GM18508 (cell line): ENCODE measurements around the gene TEX101.
"Not testable (repeated sequence)": the region's sequence is repeated elsewhere in the genome, so short reads cannot be mapped to it uniquely, and the experiment has no call there.

Experiments used
- ATAC-seq: cut with Tn5 transposase; IDR thresholded peaks from one replicate; pipeline ENCODE4 v1.9.1; 2021; ENCODE audit warnings: moderate number of reproducible peaks; ENCODE audit not compliant: insufficient read depth, unreplicated experiment

Gene TEX101

DNA sequence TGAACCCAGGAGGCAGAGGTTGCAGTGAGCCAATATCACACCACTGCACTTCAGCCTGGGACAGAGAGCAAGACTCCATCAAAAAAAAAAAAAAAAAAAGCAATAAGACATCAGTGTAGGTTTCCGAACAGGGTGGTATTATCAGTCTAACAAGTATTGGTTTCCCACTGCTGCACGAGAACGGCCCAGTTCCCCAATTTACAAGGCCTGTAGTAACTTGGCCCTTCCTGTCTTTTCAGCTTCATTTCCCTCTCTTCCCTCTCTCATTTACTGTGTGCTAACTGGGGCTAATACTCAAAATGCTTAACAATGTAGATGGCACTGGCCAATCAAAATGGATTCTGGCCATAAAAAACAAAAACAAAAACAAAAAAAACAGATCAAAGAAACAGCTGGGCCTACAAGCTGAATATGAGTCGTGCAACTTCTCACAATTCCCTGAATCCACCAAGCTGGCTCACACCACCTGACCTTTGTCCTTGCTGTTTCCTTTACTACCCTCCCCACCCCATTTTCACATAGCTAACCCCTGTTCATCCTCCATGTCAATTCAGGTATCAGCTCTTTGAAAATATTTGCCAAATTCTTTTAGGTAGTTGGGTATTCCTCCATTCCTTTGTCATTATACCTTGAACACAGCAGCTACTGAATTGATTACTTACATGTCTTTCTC is 2.4 kb downstream of the TEX101 start:
- ATAC-seq: no peak

GRCh38 chr19:43420954-43421353 is 6.3 kb downstream of the TEX101 start:
- no peak for ATAC-seq

DNA sequence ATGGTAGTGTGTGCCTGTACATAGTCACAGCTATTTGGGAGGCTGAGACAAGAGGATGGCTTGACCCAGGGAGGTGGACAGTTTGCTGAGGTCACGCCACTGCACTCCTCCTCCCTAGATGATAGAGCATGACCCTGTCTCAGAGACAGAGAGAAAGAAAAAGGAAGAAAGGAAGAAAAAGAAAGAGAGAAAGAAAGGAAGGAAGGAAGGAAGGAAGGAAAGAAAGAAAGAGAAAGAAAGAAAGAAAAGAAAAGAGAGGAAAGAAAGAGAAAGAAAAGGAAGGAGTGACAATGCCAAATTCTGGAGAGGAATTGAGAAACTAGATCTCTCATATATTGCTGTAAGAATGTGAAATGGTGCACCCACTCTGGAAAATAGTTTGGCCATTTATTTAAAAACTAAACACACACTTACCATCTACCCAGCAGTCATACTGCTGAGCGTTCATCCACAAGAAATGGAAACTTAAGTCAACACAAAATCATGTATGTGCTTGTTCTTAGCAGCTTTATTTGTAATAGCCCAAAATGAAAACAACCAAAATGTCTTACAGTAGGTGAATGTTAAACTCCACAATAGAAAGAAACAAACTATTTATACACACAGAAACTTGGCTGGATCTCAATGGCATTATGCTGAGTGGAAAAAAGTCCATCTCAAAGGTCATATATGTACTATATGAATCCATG is 7.5 kb downstream of the TEX101 start:
- no peak for ATAC-seq

- no peak for ATAC-seq
Measured at GRCh38 chr19:43422689-43423066, 8.0 kb downstream of the TEX101 start.

DNA sequence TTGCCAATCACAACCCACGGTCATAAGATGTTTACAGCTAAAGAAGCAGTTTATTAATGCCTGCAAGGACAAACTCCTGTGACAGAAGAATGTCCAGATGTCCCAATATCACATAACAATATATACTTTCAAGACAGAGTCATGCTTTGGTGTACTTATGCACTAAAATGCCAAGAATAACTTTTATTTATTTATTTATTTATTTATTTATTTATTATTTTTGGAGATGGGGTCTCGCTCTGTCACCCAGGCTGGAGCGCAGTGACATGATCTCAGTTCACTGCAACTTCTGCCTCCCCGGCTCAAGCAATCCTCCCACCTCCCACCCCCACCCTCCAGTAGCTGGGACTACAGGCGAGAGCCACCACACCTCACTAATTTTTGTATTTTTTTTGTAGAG is 9.1 kb downstream of the TEX101 start:
- no peak for ATAC-seq

- ATAC-seq: no peak
Measured at GRCh38 chr19:43425567-43426392, 11.1 kb downstream of the TEX101 start.

- ATAC-seq: no peak
Measured at GRCh38 chr19:43429395-43429794, 14.7 kb downstream of the TEX101 start.

DNA sequence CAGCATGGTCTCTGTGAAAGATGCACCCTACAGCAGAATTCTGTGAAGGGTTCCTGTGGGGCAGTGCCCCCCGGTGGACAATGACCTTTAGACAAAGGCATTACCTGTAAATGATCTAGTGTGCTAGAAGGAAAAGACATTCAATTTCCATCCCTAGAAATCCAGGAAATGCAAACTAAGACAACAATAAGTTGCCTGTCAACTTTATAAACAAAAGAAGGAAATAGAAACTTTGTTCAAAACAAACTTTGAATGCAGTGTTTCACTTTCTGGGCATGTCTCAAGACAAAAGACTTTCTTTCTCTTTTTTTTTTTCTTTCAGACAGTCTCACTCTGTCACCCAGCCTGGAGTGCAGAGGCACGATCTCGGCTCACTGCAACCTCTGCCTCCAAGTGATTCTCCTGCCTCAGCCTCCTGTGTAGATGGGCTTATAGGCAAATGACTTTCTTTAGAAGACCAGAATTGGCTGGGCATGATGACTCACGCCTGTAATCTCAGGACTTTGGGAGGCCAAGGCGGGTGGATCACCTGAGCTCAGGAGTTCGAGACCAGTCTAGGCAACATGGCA is 15.5 kb downstream of the TEX101 start:
- ATAC-seq: no peak

DNA sequence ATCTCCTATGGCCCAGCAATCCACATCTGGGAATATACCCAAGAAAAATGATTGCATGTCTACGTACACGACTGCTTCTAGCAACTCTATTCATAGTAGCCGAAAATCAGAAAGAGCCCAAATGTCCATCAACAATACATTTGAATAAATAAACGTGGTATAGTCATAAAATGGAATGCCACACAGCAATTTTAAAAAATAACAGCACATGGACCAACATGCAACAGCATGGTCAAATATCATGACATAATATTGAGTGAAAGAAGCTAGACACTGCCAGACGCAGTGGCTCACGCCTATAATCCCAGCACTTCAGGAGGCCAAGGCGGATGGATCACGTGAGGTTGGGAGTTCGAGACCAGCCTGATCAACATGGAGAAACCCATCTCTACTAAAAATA is 16.3 kb downstream of the TEX101 start:
- no peak for ATAC-seq

- no peak for ATAC-seq
Measured at GRCh38 chr19:43433358-43433673, 18.6 kb downstream of the TEX101 start.

DNA sequence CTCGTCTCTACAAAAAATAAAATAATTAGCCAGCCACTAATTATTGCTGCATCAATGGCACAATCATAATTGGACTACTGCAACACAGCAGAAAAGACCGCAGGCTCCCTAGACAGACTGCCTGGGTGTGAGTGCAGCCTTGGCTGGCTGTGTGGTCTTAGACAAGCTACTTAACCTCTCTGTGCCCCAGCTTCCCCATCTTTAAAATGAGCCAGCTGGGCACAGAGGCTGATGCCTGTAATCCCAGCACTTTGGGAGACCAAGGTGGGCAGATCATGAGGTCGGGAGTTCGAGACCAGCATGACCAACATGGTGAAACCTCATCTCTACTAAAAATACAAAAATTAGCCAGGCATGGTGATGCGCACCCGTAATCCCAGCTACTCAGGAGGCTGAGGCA is 19.0 kb downstream of the TEX101 start:
- no peak for ATAC-seq

GRCh38 chr19:43435775-43436174 is 21.1 kb downstream of the TEX101 start:
- no peak for ATAC-seq

DNA sequence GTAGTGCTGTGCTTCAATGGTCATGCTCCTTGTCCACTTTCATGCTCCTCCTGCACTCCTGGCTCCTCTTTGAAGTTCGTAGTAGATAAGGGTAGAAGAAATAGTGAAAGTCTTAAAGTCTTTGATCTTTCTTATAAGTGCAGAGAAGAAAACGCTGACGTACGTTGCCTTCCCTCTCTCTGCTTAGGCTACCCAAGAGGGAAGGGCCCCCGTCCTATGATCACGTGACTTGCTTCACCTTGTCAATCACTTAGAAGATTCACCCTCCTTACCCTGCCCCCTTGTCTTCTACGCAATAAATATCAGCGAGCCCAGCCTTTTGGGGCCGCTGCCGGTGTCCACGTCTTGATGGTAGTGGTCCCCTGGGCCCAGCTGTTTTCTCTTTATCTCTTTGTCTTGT is 22.6 kb downstream of the TEX101 start:
- ATAC-seq: not testable (repeated sequence)

DNA sequence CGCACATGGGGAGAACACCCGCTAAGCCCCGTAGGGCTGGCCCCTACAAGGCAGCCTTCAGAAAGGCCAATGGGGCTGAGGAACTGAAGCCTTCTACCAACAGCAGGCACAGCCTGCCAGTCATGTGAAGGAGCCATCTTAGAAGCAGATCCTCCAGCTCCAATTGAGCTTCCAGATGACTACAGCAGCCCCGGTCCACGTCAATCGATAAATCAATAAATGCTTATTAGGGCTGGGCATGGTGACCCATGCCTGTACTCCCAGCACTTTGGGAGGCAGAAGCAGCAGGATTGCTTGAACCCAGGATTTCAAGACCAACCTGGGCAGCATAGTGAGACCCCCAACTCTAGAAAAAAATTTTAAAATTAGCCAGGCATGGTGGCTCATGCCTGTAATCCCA is 23.0 kb downstream of the TEX101 start:
- ATAC-seq: no peak

- ATAC-seq: no peak
Measured at GRCh38 chr19:43438291-43439031, 23.8 kb downstream of the TEX101 start.

DNA sequence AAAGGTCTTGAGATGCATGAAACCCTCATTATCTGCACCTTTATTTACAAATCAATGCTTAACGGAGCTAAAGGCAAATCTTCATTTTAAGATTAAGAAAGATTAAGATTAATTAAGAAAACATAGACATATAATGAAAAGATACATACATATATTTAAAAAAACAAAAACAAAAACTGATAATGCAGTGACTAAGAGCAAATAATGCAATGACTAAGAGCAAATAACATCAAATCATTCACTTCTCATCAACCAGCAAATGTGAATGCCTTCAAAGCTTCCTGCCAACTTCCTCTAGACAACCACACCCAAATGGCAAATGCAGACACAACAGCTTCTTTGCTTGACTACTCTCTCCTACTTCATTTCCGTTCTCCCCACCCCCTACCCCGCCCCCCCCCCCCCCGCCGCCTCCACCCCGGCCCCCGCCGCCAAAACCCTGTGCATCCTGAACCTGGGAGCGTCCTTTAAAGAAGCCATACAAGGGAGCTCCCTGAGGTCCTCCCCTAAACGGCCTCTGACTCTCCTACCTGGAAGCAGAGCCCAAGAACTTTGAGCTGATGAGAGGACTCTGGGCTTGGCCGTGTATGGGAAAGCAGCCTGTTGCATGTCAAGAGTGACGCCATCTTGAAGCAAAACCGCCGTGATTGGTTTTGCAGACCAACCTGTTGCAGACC is 24.5 kb downstream of the TEX101 start:
- no peak for ATAC-seq

GRCh38 chr19:43439709-43440063 is 25.0 kb downstream of the TEX101 start:
- no peak for ATAC-seq

DNA sequence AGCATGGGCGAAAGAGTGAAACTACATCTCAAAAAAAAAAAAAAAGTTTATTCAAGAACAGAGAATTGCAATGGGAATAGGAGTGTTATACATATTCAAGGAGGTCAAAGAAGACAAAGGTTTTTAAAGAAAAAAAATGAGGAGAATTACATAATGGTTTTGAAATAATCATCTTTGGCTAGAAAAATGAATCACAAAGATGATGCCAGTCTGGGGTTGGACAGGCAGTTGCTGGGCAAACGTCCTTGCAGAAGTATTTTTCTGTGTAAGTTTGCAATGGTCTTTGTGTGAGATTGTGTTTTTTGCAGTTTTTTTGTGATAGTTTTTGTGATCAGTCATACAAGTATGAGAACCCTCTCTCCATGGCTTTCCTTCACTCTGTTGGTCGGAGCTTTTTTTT is 27.0 kb downstream of the TEX101 start:
- ATAC-seq: no peak

DNA sequence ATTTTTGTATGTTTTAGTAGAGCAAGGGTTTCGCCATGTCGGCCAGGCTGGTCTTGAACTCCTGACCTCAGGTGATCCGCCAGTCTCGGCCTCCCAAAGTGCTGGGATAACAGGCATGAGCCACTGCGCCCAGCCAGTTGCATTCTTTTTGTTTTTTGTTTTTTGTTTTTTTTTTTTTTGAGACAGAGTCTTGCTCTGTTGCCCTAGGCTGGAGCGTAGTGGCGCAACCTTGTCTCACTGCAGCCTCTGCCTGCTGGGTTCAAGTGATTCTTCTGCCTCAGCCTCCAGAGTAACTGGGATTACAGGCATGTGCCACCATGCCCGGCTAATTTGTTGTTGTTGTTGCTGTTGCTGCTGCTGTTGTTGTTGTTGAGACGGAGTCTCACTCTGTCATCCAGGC is 29.4 kb downstream of the TEX101 start:
- not testable (repeated sequence) for ATAC-seq
